22Rv1 (cell line): ENCODE data around the gene LSM8.
"Not testable (repeated sequence)": the region's sequence is repeated elsewhere in the genome, so short reads cannot be mapped to it uniquely, and the experiment has no call there.

ENCODE experiments used
- H3K27ac ChIP-seq: fragments of 450-650 bp; 2 replicates; pipeline ENCODE4 v1.5.1; 2017
- ZFX ChIP-seq: fragments of 450-650 bp; IDR thresholded peaks from 2 replicates; pipeline ENCODE4 v1.6.1; 2017; ENCODE audit warnings: antibody characterized with exemption, borderline replicate concordance
- TF ChIP-seq, protein P1 (sequence below): fragments of 450-650 bp; IDR thresholded peaks from 2 replicates; pipeline ENCODE4 v1.5.1; 2017; ENCODE audit warnings: mild to moderate bottlenecking

Gene LSM8

DNA sequence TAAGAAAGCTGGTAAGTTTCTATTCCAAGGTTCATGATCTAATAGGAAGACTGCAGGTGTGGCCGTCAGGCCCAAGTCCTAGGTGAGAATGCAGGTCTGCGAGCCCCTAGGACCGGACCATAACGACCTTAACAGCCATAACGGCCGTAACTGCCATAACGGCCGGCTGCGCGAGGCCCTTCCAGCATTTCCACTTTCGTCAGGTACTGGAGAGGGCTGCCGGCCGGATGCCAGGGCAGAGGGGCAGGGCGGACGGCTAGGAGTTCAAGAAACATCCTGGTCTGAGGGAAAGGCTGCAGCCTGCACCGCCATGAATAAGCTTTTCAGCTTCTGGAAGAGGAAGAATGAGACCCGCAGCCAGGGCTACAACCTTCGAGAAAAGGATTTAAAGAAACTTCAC, 40.6 kb downstream of the LSM8 start, which contains the start of gene ANKRD7:
ANKRD7 (plus strand) TSS at position 184 of the 400 bp plus-strand sequence; CDS start at position 311, 127 bp downstream.
- H3K27ac ChIP-seq = no peak within 1 kb of the TSS
- TF ChIP-seq, protein P1, sequence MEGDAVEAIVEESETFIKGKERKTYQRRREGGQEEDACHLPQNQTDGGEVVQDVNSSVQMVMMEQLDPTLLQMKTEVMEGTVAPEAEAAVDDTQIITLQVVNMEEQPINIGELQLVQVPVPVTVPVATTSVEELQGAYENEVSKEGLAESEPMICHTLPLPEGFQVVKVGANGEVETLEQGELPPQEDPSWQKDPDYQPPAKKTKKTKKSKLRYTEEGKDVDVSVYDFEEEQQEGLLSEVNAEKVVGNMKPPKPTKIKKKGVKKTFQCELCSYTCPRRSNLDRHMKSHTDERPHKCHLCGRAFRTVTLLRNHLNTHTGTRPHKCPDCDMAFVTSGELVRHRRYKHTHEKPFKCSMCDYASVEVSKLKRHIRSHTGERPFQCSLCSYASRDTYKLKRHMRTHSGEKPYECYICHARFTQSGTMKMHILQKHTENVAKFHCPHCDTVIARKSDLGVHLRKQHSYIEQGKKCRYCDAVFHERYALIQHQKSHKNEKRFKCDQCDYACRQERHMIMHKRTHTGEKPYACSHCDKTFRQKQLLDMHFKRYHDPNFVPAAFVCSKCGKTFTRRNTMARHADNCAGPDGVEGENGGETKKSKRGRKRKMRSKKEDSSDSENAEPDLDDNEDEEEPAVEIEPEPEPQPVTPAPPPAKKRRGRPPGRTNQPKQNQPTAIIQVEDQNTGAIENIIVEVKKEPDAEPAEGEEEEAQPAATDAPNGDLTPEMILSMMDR = no peak
- TF ChIP-seq ZFX = no peak

DNA sequence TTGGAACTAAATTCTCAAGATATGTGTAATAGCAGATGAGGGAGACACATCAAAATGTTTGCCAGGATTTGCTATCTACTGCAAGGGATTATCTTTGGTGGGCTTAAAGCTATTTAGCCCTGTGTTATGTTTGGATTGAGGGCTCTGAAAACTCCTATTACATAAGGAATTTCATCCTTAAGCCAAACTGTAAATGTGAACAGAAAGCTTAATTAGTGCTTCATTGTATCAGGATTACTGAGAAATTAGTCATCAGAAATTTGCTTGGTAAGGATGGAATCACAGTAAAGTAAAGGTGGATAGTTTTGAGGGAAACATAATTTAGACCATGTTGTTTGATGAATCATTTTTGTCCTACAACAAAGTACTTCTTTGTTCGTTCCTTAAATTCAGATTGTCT, 48.9 kb downstream of the LSM8 start:
- no peak overlapping the region for H3K27ac ChIP-seq
- no peak for TF ChIP-seq ZFX

DNA sequence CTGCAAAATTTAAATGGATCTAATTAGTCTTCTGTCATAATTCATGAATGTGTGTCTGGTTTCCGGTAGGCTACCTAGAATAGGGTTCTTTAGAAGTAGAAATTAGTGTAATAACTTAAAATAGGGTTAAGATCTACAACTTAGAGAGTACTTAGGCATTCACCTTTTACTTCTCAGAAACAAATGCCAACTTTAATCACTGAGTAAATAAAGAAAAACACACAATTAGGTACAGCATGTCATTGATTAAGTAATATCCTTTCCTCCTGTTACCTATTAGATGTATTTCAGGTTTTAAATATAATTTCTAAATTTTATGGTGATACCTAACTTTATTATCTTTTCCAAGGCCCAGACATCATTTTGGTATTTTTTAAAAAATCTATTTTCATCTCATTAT, 49.8 kb downstream of the LSM8 start:
- no peak for TF ChIP-seq ZFX
- TF ChIP-seq, protein P1 = no peak
- no peak overlapping the region for H3K27ac ChIP-seq

DNA sequence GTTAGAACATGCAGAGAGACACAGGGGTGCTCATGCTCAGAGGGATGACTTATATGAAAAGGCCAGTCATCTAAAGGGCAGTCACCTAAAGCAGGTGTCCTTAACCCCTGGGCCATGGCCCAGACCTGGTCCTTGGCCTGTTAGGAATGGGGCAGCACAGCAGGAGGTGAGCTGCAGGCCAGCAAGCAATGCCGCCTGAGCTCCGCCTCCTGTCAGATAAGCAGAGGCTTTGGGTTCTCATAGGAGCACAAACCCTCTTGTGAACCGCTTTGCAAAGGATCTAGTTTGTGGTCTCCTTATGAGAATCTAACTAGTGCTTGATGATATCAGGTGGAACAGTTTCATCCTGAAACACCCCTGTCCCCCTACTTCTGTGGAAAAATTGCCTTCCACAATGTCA, 55.0 kb downstream of the LSM8 start:
- no peak for TF ChIP-seq ZFX
- TF ChIP-seq, protein P1 = no peak
- no peak overlapping the region for H3K27ac ChIP-seq

DNA sequence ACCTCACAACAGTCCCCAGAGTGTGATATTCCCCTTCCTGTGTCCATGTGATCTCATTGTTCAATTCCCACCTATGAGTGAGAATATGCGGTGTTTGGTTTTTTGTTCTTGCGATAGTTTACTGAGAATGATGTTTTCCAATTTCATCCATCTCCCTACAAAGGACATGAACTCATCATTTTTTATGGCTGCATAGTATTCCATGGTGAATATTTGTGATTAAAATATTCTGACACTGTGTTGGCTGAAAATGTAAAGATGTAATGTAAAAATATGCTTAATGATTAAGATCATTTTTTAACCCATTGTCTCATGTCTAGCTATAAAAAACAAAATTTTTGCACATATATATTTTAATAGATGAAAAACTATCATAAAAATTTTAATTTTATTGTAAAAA, 56.4 kb downstream of the LSM8 start:
- H3K27ac ChIP-seq = not testable (repeated sequence)
